Stimulated activated CD8-positive, alpha-beta memory T cell treated with anti-CD3 and anti-CD28 coated beads, Interleukin-15, amount 100 ng/mL, for 48 hours (primary cell): ENCODE measurements around the gene NDUFAF3.
"Not testable (repeated sequence)": the region's sequence is repeated elsewhere in the genome, so short reads cannot be mapped to it uniquely, and the experiment has no call there.

Experiments
- DNase-seq, 2 donors: peaks; one replicate each; pipeline ENCODE4 v3.0.0-alpha.2; 2020; ENCODE audit warnings: low read depth in 2 of 2

NDUFAF3 gene

DNA sequence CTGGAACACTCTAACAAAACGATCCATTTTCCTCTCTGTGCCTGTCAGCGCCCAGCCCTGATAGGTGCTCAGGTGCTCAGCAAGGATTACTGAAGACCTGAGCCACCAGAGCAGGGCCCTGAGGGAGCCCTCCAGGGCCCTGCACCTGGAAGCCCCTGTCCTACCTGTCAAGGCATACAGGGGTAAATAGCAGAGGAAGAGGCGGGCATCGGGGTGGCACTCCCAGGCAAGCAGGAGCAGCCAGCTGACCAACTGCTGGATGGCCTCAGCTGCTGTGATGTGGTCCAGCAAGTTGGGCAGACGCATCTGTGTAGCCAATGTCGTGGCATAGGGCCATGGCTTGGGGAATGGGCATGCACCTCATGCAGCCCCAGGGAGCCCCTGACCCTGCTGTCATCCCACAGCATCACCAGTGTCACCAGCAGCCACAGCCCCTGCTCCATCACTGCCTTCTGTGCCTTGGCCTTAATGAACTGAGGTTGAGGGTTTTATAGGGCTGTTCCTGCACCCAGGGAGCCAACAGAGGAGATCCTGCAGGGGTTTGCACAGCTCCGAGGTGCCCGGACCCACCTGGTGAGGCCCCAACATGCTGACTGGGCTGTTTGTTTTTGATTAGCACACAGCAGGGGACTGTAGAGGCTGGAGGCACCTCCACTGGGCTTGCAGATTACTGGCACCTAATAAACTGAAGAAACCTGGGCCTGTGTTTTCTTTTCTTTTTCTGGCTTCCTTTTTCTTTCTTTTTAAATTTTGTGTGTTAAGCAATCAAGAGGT lies 22.6 kb upstream of the NDUFAF3 start:
- DNase-seq, result no peak

DNA sequence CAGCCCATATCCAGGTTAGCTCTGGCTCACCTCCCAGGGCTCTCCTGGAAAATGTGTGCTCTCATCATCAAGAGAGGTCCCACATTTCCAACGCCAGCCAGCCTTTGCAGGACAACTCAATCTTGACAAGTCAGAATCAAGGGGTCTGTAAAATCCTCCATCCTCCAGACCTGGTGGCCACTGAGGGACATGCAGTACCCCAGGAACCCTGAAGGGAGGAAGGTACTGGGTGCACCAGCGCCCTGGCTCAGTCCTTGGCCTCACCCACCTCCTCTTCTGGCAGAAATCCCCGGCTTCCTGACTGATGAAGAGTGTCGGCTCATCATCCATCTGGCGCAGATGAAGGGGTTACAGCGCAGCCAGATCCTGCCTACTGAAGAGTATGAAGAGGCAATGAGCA lies 20.8 kb upstream of the NDUFAF3 start:
- no peak for DNase-seq

DNA sequence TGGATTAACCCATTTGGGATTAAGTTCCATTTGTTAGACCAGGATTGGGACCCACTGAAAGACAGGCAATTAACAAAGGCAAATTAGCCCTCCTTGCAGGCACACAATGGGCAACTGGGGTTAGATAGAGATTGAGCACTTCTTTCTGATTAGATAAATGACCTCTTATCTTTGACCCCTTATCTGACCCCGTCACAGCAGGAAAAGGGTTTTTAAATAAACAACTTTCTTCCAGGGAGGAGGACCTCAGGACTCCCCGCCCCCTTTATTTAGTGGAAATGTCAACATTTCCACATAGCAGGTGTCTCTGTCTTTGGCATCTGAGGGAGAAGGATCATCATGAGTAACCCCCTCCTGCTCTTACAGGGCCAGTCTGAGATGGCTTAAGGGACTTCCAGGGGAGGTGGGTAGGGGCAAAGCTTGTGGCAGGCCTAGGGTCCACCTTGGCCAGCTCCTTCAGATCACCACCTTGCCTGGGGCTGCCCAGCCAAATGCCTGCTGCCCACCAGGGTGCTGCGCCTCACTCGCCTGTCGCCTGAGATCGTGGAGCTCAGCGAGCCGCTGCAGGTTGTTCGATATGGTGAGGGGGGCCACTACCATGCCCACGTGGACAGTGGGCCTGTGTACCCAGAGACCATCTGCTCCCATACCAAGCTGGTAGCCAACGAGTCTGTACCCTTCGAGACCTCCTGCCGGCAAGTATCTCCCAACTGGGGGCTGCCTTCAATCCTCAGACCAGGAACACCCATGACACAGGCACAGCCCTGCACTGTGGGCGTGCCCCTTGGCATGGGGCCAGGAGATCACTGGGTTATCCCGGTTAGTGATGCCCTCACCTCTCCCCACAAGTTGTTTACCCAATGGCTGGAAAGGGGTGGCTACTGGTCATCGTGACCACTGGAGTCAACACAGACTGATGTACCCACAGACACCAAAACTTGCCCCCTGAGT lies 17.3 kb upstream of the NDUFAF3 start:
- no peak for DNase-seq

DNA sequence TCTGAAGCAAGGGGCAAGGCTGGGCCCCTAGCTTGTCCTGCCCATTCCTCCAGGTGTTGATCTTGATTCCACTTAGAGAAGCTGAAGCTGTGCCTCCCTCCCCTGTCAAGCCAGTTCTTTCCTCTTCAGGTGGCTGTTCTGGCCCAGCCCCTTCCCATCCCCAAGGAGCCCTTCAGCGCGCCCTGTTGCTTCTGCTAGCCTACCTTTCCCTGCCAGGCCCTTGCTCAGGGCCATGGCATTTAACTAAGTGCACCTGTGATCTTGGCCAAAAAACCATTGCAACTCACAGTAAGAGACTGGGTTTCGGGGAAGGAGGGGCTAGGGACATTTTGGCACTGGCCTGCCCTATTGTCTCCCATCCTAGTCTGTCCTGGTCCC lies 16.6 kb upstream of the NDUFAF3 start:
- DNase-seq, result no peak

DNA sequence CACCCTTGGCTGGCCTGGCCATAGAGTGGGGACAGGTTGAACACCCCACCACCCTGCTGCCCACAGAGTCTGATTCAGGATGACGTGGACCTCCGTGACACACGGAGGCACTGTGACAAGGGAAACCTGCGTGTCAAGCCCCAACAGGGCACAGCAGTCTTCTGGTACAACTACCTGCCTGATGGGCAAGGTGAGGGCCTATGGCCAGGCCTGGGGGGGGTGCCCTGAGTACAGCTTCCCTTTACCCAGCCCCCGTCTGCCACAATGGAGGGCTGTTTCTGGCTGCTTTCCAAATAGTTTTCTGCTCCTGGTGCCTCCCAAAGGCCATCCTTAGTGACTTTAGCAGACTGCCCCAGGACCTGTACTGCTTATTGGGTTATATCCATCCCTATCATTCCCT lies 15.9 kb upstream of the NDUFAF3 start:
- DNase-seq, result no peak

DNA sequence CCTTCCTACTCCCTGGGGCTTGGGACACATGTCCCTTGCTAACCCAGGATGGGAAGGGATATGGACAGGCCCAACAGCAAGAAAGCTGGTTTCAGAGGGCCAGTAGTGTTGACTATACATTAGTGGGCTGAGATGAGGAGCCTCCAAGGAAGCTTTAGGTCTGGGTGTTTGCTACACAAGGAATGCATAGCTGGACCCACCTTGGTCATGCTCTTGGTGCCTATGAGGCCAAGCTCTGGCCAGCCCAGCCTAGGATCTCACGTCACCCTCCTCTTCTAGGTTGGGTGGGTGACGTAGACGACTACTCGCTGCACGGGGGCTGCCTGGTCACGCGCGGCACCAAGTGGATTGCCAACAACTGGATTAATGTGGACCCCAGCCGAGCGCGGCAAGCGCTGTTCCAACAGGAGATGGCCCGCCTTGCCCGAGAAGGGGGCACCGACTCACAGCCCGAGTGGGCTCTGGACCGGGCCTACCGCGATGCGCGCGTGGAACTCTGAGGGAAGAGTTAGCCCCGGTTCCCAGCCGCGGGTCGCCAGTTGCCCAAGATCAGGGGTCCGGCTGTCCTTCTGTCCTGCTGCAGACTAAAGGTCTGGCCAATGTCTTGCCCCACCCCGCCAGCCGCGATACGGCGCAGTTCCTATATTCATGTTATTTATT lies 15.4 kb upstream of the NDUFAF3 start:
- DNase-seq, result no peak

DNA sequence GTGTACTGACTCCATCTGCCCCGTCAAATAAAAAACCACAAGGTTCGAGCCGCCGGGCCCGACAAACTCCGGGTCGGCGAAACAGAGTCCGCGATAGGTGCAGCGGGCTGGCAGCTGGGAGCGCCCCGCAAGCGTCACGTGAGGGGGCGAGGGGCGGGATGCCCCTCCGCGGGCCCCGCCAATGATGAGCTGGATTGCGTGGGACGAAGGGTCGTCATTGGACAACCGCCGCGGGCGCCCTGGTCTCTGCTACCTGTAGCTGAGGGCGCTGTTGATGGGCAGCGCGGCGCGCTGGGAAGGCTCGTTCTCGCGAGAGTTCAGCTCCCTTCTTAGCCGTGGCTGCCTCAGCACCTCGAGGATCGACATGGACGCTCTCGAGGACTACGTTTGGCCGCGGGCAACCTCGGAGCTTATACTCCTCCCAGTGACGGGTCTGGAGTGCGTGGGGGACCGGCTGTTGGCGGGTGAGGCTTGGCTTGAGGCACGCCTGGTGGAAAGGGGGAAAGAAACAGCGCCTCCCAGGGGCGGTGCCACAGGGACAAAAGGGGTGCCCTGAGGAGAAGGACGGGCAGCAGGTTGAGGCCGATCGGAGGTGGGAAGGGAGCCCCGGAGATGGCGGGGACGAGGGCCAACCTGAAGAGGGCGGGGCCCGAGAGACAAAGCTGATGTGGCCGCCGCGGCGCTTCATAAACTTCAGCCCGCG lies 14.7 kb upstream of the NDUFAF3 start, which contains the start of gene WDR6:
Gene WDR6 (plus strand): TSS at position 324 of the 703 bp plus-strand sequence. CDS start 41 bp downstream, at position 365.
- DNase-seq, result peak; percentile 95 to 99

DNA sequence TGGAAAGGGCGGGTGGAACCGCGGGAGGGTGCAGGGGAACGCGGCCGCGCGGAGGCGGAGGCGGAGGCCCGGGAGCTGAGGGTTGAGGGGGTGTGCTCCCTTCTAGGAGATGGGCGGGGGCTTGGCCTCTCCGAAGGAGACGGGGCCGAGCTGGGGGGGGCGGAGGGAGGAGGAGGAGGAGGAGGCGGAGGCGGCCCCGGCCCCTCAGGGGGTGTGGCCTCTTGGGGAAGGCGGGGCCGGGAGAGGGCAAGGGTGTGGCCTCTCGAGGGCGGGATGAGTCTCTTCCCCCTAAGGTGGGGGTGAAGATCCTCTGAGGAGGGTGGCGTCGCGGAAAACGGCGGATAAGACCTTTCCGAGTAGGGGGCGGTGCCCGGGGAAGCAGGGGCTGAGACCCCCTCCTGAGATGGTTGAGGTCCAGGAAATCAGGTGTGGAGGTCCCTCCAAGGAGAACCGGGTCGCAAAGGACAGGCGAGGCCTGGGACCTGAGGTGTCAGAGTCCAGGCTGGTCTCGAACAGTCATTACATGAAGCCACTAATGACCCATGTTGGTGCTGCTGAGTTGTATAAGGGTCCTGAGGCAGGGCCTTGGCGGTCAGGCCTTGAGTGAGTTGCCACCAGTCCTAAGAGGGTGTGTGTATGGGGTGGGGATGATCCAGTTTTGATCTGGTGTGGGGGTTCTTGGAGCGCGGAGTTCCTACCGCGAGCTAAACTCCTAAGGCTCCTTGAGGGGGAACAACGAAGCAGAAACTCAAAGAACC lies 14.0 kb upstream of the NDUFAF3 start:
- peak; percentile 78 to 80 for DNase-seq

DNA sequence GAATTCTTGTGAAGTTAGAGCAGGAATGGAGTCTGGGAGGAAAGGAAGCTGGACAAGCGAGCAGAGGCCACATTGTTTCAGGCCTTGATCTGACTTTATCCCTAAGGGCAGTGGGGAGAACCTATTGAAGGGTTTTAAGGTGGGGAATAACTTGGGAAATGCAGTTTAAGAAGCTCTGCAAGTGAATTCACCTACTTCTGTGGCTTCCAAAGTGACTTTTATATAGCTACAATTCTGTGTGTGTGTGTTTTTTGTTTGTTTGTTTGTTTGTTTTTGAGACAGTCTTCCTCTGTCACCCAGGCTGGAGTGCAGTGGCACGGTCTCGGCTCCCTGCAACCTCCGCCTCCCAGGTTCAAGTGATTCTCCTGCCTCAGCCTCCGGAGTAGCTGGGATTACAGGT lies 13.3 kb upstream of the NDUFAF3 start:
- DNase-seq, result not testable (repeated sequence)

DNA sequence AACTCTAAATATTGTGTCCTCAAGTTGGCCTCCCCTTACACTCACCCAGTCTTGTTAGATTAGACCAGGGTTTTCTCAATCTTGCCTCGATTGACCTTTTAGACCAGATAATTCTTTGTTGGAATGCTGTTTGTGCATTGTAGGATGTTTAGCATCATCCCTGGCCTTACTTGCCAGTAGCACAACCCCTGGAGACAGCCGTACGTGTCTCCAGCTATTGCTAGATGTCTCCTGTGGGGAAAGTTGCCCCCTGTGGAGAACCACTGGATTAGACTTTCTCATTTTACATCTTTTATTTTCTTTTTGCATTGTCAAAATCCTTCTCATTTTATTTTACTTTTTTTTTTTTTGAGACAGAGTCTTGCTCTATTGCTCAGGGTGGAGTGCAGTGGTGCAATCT lies 12.5 kb upstream of the NDUFAF3 start:
- no peak for DNase-seq

DNA sequence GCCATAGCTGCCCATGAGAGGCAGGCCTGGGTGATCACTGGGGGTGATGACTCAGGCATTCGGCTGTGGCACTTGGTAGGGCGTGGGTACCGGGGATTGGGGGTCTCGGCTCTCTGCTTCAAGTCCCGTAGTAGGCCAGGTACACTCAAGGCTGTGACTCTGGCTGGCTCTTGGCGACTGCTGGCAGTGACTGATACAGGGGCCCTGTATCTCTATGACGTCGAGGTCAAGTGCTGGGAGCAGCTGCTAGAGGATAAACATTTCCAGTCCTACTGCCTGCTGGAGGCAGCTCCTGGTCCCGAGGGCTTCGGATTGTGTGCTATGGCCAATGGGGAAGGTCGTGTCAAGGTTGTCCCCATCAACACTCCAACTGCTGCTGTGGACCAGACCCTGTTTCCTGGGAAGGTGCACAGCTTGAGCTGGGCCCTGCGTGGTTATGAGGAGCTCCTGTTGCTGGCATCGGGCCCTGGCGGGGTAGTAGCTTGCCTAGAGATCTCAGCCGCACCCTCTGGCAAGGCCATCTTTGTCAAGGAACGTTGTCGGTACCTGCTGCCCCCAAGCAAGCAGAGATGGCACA lies 9.4 kb upstream of the NDUFAF3 start:
- DNase-seq, result no peak

DNA sequence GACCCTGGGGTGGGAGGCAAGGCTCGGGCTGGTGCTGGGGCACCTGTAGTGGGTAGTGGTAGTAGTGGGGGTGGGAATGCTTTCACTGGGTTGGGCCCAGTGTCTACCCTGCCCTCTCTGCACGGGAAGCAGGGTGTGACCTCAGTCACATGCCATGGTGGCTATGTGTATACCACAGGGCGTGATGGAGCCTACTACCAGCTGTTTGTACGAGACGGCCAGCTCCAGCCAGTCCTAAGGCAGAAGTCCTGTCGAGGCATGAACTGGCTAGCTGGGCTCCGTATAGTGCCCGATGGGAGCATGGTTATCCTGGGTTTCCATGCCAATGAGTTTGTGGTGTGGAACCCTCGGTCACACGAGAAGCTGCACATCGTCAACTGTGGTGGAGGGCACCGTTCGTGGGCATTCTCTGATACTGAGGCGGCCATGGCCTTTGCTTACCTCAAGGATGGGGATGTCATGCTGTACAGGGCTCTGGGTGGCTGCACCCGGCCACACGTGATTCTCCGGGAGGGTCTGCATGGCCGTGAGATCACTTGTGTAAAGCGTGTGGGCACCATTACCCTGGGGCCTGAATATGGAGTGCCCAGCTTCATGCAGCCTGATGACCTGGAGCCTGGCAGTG lies 8.7 kb upstream of the NDUFAF3 start:
- no peak for DNase-seq

DNA sequence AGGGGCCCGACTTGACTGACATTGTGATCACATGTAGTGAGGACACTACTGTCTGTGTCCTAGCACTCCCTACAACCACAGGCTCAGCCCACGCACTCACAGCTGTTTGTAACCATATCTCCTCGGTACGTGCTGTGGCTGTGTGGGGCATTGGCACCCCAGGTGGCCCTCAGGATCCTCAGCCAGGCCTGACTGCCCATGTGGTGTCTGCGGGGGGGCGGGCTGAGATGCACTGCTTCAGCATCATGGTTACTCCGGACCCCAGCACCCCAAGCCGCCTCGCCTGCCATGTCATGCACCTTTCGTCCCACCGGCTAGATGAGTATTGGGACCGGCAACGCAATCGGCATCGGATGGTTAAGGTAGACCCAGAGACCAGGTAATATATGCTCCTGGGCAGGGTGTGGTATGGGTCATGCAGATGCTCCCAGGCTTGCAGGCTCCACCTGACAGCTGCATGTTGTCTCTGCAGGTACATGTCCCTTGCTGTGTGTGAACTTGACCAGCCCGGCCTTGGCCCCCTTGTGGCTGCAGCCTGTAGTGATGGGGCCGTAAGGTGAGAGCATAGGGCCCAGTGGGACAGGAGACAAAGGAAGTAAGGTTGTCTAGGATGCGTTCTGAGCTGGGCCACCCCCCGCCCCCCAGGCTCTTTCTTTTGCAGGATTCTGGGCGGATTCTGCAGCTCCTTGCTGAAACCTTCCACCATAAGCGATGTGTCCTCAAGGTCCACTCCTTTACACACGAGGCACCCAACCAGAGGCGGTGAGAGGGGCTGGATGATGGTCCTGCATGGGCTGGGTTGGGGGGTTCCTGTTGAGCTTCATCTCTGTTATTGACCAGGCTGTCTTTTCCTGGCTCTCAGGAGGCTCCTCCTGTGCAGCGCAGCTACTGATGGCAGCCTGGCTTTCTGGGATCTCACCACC lies 7.9 kb upstream of the NDUFAF3 start:
- DNase-seq, result no peak

DNA sequence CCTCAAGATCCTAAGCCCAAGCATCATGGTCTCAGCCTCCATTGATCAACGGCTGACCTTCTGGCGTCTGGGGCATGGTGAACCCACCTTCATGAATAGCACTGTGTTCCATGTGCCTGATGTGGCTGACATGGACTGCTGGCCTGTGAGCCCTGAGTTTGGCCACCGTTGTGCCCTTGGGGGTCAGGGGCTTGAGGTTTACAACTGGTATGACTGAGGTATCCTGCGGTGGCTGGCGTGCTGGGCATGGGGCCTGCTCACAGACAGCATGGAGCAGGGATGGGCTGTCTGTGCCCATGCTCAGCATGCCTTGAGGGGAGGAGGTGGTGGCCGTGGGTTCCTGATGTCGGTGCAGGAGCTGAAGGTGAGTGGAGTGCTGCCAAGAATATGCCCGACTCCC lies 6.8 kb upstream of the NDUFAF3 start:
- DNase-seq, result no peak

DNA sequence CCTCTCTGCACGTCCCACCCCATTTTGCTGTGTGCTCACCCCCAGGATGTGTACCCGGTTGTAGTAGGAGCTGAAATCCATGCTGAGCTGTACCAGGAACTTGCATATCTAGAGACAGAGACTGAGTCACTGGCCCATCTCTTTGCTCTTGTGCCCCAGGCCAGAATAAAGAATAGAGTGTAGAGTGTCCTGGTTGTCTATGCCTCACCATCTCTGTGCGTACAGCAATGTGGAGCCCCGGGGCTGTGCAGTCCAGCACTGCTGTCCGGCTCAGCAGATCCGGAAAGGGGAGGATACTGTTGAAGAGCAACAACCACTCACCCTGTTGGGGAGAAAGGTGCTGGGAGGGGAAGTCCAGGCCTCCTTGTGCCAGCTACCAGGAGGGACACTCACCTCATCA lies 6.2 kb upstream of the NDUFAF3 start:
- no peak for DNase-seq

DNA sequence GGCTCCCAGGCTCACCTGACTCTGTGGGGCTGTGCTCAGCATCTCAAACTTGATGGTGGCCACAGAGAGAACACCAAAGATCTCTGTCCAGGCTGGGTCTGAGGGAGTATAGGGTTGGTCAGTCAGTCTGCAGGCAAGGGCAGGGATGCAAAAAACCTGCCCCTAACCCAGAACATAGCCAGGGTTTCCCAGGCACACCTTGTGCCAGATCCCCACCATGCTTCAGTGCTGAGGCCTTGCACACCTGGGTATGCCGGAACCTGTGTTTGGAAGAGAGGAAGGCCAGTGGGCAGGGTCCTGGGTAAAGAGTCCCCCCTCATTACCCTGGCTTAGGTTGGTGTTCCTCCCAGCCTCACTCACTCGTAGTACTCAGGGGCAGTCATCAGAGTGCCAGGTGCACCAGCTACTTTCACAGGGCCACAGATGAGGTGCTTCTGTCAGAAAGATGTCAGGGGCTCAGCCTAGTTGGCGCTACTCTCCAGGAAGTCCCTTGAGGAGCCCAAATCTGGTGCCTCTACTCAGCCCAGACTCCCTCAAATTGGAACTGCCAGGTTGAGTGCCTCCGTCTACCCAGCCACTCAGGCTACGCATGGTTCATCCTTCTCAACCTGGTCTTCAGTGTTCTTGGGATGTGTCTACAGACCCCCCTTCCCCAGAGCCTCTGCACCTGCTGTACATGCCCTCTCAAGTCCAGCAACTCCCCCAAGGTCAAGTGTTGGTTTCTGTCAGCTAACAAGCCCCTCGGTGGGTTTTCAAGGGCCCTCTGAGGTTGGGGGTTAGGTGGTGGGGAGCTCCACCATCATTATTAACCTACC lies 5.3 kb upstream of the NDUFAF3 start:
- DNase-seq, result no peak

DNA sequence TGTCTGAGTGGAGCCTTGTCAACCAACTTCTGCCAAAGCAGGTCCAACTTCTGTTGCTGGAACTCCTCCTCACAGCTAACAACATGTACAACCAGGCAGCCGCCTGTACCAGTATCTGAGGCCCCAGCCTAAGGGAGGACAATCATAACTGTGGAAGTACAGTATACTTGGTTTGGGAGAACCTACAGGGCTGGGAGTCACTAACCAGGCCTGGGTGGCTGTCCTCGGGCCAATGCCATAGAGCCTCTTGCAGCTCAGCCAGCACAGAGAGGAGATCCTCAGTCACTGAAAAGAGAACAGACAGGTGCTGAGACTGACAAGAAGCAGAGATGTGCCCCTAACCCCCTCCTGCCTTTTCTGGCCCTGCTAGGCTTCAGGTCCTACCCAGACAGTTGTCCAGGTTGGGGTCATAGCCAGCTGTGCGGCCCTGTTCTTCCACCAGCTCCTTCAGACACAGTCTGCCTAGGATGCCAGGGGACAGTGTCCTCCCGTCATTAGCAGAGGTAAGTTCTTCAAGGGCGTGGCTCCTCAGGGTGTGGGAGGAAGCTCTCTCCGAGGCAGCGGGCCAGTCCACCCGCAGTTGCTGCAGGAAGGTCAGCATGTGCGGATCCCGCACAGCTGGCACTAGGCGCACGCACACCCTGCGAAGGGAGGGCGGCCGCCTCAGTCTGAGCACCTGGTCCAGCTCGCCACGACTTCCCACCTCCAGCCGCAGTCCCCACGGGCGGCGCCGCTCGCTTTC lies 4.5 kb upstream of the NDUFAF3 start:
- DNase-seq, result no peak
